Endometrium (tissue), 2 donors: ENCODE results near the gene PIH1D1.
A peak's percentile ranks its signal among the peaks of the same experiment; 100 is the strongest.
"Not testable (repeated sequence)": the region's sequence is repeated elsewhere in the genome, so short reads cannot be mapped to it uniquely, and the experiment has no call there.

Experiments used
- FAIRE-seq: peaks from 2 replicates; lab custom pipeline; 2012; peaks lifted over from hg19 to GRCh38; lab: Jason Lieb, UNC
- donor health status: control.
- donor health status: control.

Gene PIH1D1

GRCh38 chr19:49455773-49456172 is 4.2 kb upstream of the PIH1D1 start:
- peak; percentile 97 for FAIRE-seq

- FAIRE-seq: no peak
Observed at GRCh38 chr19:49453757-49454240, 2.2 kb upstream of the PIH1D1 start.

- peak; percentile 62 for FAIRE-seq
Observed at GRCh38 chr19:49453013-49453756, 1.6 kb upstream of the PIH1D1 start, which contains the start of gene ALDH16A1. ALDH16A1 (plus strand) TSS chr19:49453225; CDS start chr19:49453332, 107 bp downstream.

- no peak for FAIRE-seq
Observed at GRCh38 chr19:49450405-49450804, 1.2 kb downstream of the PIH1D1 start.

- no peak for FAIRE-seq
Observed at GRCh38 chr19:49448432-49448786, 3.2 kb downstream of the PIH1D1 start.

GRCh38 chr19:49447485-49448431 is 3.9 kb downstream of the PIH1D1 start:
- no peak for FAIRE-seq

- no peak for FAIRE-seq
Observed at GRCh38 chr19:49445997-49446396, 5.6 kb downstream of the PIH1D1 start.

- not testable (repeated sequence) for FAIRE-seq
Observed at GRCh38 chr19:49444100-49444700, 7.4 kb downstream of the PIH1D1 start.

- FAIRE-seq: peak; percentile 80
Observed at GRCh38 chr19:49443366-49444099, 8.1 kb downstream of the PIH1D1 start.

- FAIRE-seq: no peak
Observed at GRCh38 chr19:49442771-49443365, 8.7 kb downstream of the PIH1D1 start.

- no peak for FAIRE-seq
Observed at GRCh38 chr19:49442354-49442753, 9.3 kb downstream of the PIH1D1 start.

GRCh38 chr19:49441960-49442350 is 9.7 kb downstream of the PIH1D1 start:
- FAIRE-seq: no peak

GRCh38 chr19:49441210-49441959 is 10.2 kb downstream of the PIH1D1 start, which contains the start of gene SLC17A7:
SLC17A7 (minus strand) TSS chr19:49441527; CDS start chr19:49441379, 148 bp downstream.
- FAIRE-seq: no peak

GRCh38 chr19:49440439-49441209 is 11.0 kb downstream of the PIH1D1 start:
- FAIRE-seq: no peak

- no peak for FAIRE-seq
Observed at GRCh38 chr19:49439836-49440235, 11.8 kb downstream of the PIH1D1 start.

- no peak for FAIRE-seq
Observed at GRCh38 chr19:49438261-49438660, 13.4 kb downstream of the PIH1D1 start.

GRCh38 chr19:49437231-49437630 is 14.4 kb downstream of the PIH1D1 start:
- FAIRE-seq: no peak

- no peak for FAIRE-seq
Observed at GRCh38 chr19:49436381-49437017, 15.1 kb downstream of the PIH1D1 start.

- FAIRE-seq: no peak
Observed at GRCh38 chr19:49435670-49436069, 15.9 kb downstream of the PIH1D1 start.
